SK-N-MC (cell line): ENCODE data around the gene THOC5.

ENCODE experiments used
- EZH2 ChIP-seq: fragments of 200-600 bp; sonication (generic); IDR thresholded peaks from one replicate; pipeline ENCODE4 v1.6.1; 2017; ENCODE audit warnings: antibody characterized with exemption
- FOXP2 ChIP-seq: optimal IDR thresholded peaks from 2 replicates; pipeline ENCODE3; 2011; ENCODE audit warnings: mild to moderate bottlenecking, moderate library complexity; ENCODE audit not compliant: insufficient read depth; ENCODE audit errors: extremely low read length, control extremely low read depth
- POLR2AphosphoS5 ChIP-seq: IDR thresholded peaks from 2 replicates; pipeline ENCODE4 v1.6.1; 2012; ENCODE audit warnings: mild to moderate bottlenecking, low read depth, low read length, borderline replicate concordance

DNA sequence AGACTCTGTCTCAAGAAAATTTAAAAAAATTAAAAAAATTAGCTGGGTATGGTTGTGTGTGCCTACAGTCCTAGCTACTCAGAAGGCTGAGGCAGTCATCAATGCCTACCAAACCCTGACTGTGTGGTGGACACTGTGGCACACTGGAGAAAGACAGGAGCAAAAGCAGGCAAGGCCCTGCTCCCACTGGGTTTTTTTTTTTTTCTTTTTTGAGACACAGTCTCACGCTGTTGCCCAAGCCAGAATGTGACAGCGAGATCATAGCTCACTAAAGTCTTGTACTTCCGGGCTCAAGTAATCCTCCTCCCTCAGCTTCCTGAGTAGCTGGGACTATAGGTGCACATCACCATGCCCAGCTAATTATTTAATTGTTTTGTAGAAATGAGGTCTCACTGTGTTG lies 68.9 kb downstream of the THOC5 start:
- TF ChIP-seq POLR2AphosphoS5, result no peak
- TF ChIP-seq EZH2, result no peak
- TF ChIP-seq FOXP2, result no peak
